A549 treated with RU486 at 1 μM for 4 hours (cell line): ENCODE data around the gene CDX1. TPM values are rescaled to one million over a fixed set of nuclear protein-coding genes. Genes with fewer than 3 reads are reported as not detected.

Experiments used
- total RNA-seq: library from RNA; stranded (reverse); fragments of 200-300 nt; extraction: Qiagen RNA extraction; gene quantifications from 5 replicates; pipeline ENCODE4 v1.2.3, GENCODE V29; 2022; ENCODE audit warnings: low read depth

Gene CDX1
- total RNA-seq: not detected in 5 replicates

GRCh38 chr5:150166650-150167511 lies at the start of gene CDX1:
TSS of gene CDX1 (plus strand) at chr5:150166778. CDS start at chr5:150166877, 99 bp downstream.

GRCh38 chr5:150155258-150156026 lies 11.1 kb upstream of the CDX1 start, which contains the start of gene PDGFRB:
TSS of gene PDGFRB (minus strand) at chr5:150155845. CDS start at chr5:150137047, 18,798 bp downstream.

GRCh38 chr5:150189728-150190502 lies 23.3 kb downstream of the CDX1 start, which contains the start of gene SLC6A7:
TSS of gene SLC6A7 (plus strand) at chr5:150190062. CDS start at chr5:150190328, 266 bp downstream.

Other genes starting within 250 kb of the CDX1 start
- 0.07 to 0.18 TPM (median 0.12 TPM) in 5 replicates for gene PDE6A, start 222.0 kb upstream of the CDX1 start, total RNA-seq
- gene SLC26A2, start 206.0 kb upstream of the CDX1 start, total RNA-seq: 11.5 to 28.7 TPM (median 27.5 TPM) in 5 replicates
- gene TIGD6, start 166.1 kb upstream of the CDX1 start, total RNA-seq: 4.7 to 6.1 TPM (median 5.8 TPM) in 5 replicates
- 25.2 to 31.7 TPM (median 29.2 TPM) in 5 replicates for gene HMGXB3, start 166.0 kb upstream of the CDX1 start, total RNA-seq
- gene CSF1R, start 80.2 kb upstream of the CDX1 start, total RNA-seq: 0.05 to 0.33 TPM (median 0.21 TPM) in 4 of 5 replicates, not detected in the other
- 0.10 to 1.5 TPM (median 0.17 TPM) in 5 replicates for gene PDGFRB, start 10.9 kb upstream of the CDX1 start, total RNA-seq
- 0.03 TPM in 3 of 5 replicates, not detected in the others for gene SLC6A7, start 23.3 kb downstream of the CDX1 start, total RNA-seq
- gene CAMK2A, start 123.0 kb downstream of the CDX1 start, total RNA-seq: 0.61 to 1.4 TPM (median 0.83 TPM) in 5 replicates
- gene ARSI, start 136.1 kb downstream of the CDX1 start, total RNA-seq: 31.9 to 48.3 TPM (median 37.1 TPM) in 5 replicates
- gene TCOF1, start 190.9 kb downstream of the CDX1 start, total RNA-seq: 68.9 to 90.8 TPM (median 81.7 TPM) in 5 replicates
- not detected in 5 replicates for gene CD74, start 246.1 kb downstream of the CDX1 start, total RNA-seq